Measurements from ENCODE around the gene RNF5.

- TF ChIP-seq EZH2 (IDR thresholded peaks at IDR 0.05; ENCODE audit: borderline replicate concordance, insufficient read depth, low read depth, low read length, poor library complexity, severe bottlenecking) (no peak), CTCF (IDR thresholded peaks at IDR 0.05) (no peak)
Observed at GRCh38 chr6:32210191-32210601, 32.0 kb downstream of the RNF5 start.

Data from B cell (primary cell).